ENCODE results near the gene HOXC10.

The HOXC10 gene

DNA sequence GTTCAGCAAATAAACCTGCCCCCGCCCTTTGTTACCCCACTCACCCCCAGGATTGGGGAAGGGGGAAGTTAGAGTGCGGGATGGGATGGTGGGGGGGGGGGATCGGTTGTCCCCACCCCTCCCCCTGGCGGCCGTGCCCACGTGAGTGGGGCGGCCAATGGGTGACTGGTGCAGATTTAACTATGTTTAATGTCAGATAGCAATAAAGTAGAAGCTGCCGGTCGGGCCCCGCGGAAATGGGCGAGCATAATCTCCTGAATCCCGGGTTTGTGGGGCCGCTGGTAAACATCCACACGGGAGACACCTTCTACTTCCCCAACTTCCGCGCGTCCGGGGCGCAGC is 30.3 kb upstream of the HOXC10 start, which contains the start of gene HOXC12:
Gene HOXC12, plus strand, starts transcription at position 210 of the 342 bp plus-strand sequence. Its CDS starts 27 bp downstream, at position 237.
- Histone ChIP-seq H3K27ac (no peak within 1 kb of the TSS), H4K20me1 (peaks cover 0 to 95% (median 84%) of the 10 kb centered on the region in 11 experiments; a peak in 17 of 22 replicates), H3K9ac (no peak within 1 kb of the TSS), H3K4me1 (peaks cover 0 to 9% (median 7%) of the 10 kb centered on the region in 10 experiments; a peak in 8 of 20 replicates), H3K36me3 (no peaks in the 10 kb centered on the region), H3K27me3 (peaks cover 100% of the 10 kb centered on the region in 11 experiments), H3K4me3 (peak within 1 kb of the TSS in 1 of 10 experiments; percentile 11; a peak in 1 of 20 replicates), H3K9me3 (replicated peaks in 1 of 11) (peaks cover 9 to 68% (median 21%) of the 10 kb centered on the region in 11 experiments; a peak in 19 of 22 replicates), H3K4me2 (no peak within 1 kb of the TSS)
- no peak for TF ChIP-seq Cebpa-rat (IDR thresholded peaks at IDR 0.05)

DNA sequence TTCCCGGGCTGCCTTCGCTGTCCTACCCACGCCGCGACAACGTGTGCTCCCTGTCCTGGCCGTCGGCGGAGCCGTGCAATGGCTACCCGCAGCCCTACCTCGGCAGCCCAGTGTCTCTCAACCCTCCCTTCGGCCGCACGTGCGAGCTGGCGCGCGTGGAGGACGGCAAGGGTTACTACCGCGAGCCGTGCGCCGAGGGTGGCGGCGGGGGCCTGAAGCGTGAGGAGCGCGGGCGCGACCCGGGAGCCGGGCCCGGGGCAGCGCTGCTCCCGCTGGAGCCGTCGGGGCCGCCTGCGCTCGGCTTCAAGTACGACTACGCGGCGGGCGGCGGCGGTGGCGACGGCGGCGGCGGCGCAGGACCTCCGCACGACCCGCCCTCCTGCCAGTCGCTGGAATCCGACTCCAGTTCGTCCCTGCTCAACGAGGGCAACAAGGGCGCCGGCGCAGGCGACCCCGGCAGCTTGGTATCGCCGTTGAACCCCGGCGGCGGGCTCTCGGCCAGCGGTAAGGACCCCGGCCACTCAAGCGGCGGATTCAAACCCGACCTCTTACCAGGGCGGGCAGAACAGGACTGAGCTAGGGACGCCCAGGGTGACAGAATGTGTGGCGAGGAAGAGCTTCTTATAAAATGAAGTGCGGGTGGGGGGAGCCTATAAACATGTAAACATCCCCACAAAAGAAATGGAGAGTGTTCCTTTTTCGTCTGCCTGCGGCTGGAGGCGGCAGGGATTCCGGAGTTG is 29.7 kb upstream of the HOXC10 start:
- Histone ChIP-seq H3K9ac (no peak overlapping the region), H3K36me3 (no peaks in the 10 kb centered on the region), H3K27ac (no peak overlapping the region), H4K20me1 (peaks cover 0 to 95% (median 81%) of the 10 kb centered on the region in 11 experiments; a peak in 17 of 22 replicates), H3K27me3 (peaks cover 100% of the 10 kb centered on the region in 11 experiments), H3K4me3 (peak overlapping the region in 1 of 10 experiments; percentile 11; a peak in 1 of 20 replicates), H3K4me1 (peaks cover 0 to 9% (median 7%) of the 10 kb centered on the region in 10 experiments; a peak in 8 of 20 replicates), H3K4me2 (no peak overlapping the region), H3K9me3 (replicated peaks in 1 of 11) (peaks cover 9 to 68% (median 23%) of the 10 kb centered on the region in 11 experiments; a peak in 19 of 22 replicates)
- TF ChIP-seq Cebpa-rat (IDR thresholded peaks at IDR 0.05): no peak

DNA sequence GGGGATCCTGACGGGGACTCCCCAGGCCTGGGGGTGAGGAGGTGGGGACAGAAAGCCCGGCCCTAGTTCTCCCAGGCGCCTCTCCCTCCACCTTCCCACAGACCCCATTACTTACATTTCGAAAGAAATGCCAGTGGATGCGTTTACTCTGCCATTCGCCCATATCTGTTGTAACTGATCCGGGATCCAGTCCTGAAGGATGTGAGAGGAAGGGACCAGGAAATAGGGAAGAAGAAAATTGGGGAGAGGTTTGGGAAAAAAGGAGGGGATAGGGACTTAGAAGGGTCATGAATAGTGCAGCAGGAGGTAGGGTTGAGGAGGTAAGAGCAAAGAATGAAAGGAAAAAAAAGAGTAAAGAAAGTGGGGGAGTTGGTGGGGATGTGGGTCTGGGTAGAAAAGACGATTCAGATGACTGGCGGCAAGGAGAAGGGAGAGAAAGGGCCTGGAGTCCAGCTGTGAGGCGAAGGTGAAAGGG is 29.1 kb upstream of the HOXC10 start:
- H3K4me3 ChIP-seq: no peak overlapping the region
- peaks cover 0 to 9% (median 7%) of the 10 kb centered on the region in 10 experiments; a peak in 8 of 20 replicates for H3K4me1 ChIP-seq
- H3K27ac ChIP-seq: no peak overlapping the region
- H4K20me1 ChIP-seq: peaks cover 0 to 94% (median 75%) of the 10 kb centered on the region in 11 experiments; a peak in 17 of 22 replicates
- no peak for TF ChIP-seq Cebpa-rat (IDR thresholded peaks at IDR 0.05)
- no peaks in the 10 kb centered on the region for H3K36me3 ChIP-seq
- peaks cover 100% of the 10 kb centered on the region in 11 experiments for H3K27me3 ChIP-seq
- H3K9ac ChIP-seq: no peak overlapping the region
- peaks cover 9 to 68% (median 27%) of the 10 kb centered on the region in 11 experiments; a peak in 19 of 22 replicates for H3K9me3 ChIP-seq (replicated peaks in 1 of 11)
- H3K4me2 ChIP-seq: no peak overlapping the region

DNA sequence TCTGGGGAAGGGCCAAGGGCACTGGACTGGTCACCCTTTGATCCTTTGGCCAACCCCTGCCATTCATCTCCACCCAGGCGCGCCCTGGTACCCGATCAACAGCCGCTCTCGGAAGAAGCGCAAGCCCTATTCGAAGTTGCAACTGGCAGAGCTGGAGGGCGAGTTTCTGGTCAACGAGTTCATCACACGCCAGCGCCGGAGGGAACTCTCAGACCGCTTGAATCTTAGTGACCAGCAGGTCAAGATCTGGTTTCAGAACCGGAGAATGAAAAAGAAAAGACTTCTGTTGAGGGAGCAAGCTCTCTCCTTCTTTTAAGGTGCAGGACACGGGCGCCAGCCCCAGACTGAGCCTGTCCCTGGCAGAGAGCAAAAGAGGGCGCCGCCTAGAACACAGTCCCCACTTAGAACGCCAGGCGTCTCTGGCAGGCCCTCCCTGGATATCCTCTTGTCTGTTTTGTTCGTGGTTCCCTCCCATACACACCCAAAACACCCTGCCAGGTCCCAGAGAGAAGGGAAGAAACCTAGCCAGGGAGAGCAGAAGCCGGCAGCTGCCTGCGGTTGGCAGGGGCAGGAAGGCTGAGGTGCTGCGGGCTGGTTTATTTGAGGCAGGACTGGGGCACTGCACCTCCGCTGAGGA is 28.6 kb upstream of the HOXC10 start:
- H3K9me3 ChIP-seq (replicated peaks in 1 of 11): peaks cover 9 to 71% (median 32%) of the 10 kb centered on the region in 11 experiments; a peak in 19 of 22 replicates
- H3K4me3 ChIP-seq: no peak overlapping the region
- peak overlapping the region in 5 of 11 experiments; percentile 2 to 20 (median 10); a peak in 4 of 22 replicates for H3K4me2 ChIP-seq
- H3K27me3 ChIP-seq: peaks cover 100% of the 10 kb centered on the region in 11 experiments
- no peaks in the 10 kb centered on the region for H3K36me3 ChIP-seq
- peaks cover 0 to 94% (median 75%) of the 10 kb centered on the region in 11 experiments; a peak in 17 of 22 replicates for H4K20me1 ChIP-seq
- H3K4me1 ChIP-seq: peaks cover 0 to 9% (median 7%) of the 10 kb centered on the region in 10 experiments; a peak in 8 of 20 replicates
- no peak overlapping the region for H3K9ac ChIP-seq
- no peak overlapping the region for H3K27ac ChIP-seq
- TF ChIP-seq Cebpa-rat (IDR thresholded peaks at IDR 0.05): no peak

DNA sequence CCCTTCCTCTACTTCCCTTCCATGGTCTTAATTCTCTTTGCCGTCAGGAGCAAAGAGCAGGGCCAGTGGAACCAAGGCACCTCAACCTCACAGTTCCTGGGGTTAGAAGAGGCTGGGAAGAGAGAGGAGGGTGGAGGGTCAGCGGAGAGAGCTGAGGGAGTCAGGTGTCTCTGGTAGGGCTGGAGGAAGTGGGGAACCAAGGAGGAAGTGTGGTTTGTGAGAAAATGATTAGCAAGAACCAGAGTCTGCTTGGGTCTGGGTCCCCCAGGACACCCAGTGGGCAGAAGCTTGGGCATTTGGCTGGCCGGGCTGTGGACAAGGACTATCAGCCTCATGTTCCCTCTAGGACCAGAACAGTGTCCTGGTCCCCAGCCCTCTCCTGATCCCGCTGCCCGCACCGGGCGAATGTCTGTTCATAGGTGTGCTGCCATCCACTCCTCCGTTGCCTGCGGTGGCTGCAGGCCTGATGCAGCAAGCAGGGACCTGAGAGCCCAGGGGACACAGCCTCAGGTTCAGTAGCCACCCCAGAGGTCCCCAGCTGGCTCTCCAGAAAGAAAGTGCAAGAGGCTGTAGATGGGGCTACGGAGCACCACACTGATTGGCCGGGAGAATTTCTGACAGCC is 27.9 kb upstream of the HOXC10 start:
- peaks cover 100% of the 10 kb centered on the region in 11 experiments for H3K27me3 ChIP-seq
- peak overlapping the region in 5 of 11 experiments; percentile 2 to 20 (median 10); a peak in 4 of 22 replicates for H3K4me2 ChIP-seq
- H3K4me1 ChIP-seq: peaks cover 0 to 9% (median 7%) of the 10 kb centered on the region in 10 experiments; a peak in 8 of 20 replicates
- no peak overlapping the region for H3K27ac ChIP-seq
- H3K9ac ChIP-seq: no peak overlapping the region
- no peak overlapping the region for H3K4me3 ChIP-seq
- H3K9me3 ChIP-seq (replicated peaks in 1 of 11): peaks cover 9 to 72% (median 34%) of the 10 kb centered on the region in 11 experiments; a peak in 19 of 22 replicates
- no peaks in the 10 kb centered on the region for H3K36me3 ChIP-seq
- TF ChIP-seq Cebpa-rat (IDR thresholded peaks at IDR 0.05): no peak
- peaks cover 0 to 94% (median 74%) of the 10 kb centered on the region in 11 experiments; a peak in 17 of 22 replicates for H4K20me1 ChIP-seq

DNA sequence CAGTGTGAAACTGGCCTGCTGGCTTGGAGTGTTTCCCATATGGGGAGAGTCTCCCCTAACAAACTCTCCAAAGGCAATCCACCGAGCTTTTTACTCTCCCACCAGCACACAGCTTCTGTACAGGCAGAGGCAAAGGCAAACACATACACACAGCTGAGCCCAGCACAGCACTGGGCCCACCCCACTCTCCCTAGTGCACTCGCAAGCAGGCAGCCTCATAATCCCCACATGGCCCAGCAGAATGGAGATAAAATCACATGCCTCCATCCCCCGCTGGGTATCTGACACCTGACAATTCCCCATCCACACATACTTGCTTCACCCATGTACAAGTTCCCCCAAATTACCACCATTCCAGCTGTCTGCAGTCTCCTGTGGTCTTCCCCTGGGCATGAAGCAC is 26.8 kb upstream of the HOXC10 start:
- no peak overlapping the region for H3K27ac ChIP-seq
- H4K20me1 ChIP-seq: peaks cover 0 to 89% (median 63%) of the 10 kb centered on the region in 11 experiments; a peak in 16 of 22 replicates
- H3K36me3 ChIP-seq: no peaks in the 10 kb centered on the region
- no peak overlapping the region for H3K4me2 ChIP-seq
- H3K9ac ChIP-seq: no peak overlapping the region
- H3K9me3 ChIP-seq (replicated peaks in 1 of 11): peaks cover 9 to 68% (median 37%) of the 10 kb centered on the region in 11 experiments; a peak in 19 of 22 replicates
- H3K27me3 ChIP-seq: peaks cover 100% of the 10 kb centered on the region in 11 experiments
- peaks cover 0 to 9% (median 7%) of the 10 kb centered on the region in 10 experiments; a peak in 8 of 20 replicates for H3K4me1 ChIP-seq
- TF ChIP-seq Cebpa-rat (IDR thresholded peaks at IDR 0.05): no peak
- no peak overlapping the region for H3K4me3 ChIP-seq

DNA sequence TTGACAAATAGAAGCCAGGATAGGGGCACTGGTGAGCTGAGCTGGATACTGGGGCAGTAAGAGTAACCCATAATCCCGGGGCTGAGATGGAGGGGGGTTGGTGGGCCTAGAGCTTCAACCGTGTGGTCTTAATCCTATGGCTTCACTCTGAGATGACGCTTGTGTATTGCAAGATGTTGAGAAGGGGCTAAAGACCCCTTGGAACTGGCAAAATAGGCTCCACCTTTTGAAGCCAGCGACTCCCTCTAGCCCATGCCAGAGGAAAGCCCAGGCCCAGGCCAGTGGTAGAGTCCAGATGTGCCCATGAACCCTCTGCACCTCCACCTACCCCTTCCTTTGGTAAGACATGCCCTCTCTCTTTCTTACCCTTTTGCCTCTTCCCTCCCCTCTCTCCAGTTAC is 25.6 kb upstream of the HOXC10 start:
- no peak for TF ChIP-seq Cebpa-rat (IDR thresholded peaks at IDR 0.05)
- H3K27me3 ChIP-seq: peaks cover 100% of the 10 kb centered on the region in 11 experiments
- H3K4me1 ChIP-seq: peaks cover 0 to 9% (median 7%) of the 10 kb centered on the region in 10 experiments; a peak in 9 of 20 replicates
- no peak overlapping the region for H3K4me2 ChIP-seq
- H3K9ac ChIP-seq: no peak overlapping the region
- H3K4me3 ChIP-seq: no peak overlapping the region
- H3K36me3 ChIP-seq: no peaks in the 10 kb centered on the region
- peaks cover 13 to 69% (median 45%) of the 10 kb centered on the region in 11 experiments; a peak in 20 of 22 replicates for H3K9me3 ChIP-seq (replicated peaks in 1 of 11)
- peaks cover 0 to 90% (median 63%) of the 10 kb centered on the region in 11 experiments; a peak in 16 of 22 replicates for H4K20me1 ChIP-seq
- H3K27ac ChIP-seq: no peak overlapping the region

Measured in BLaER1 treated with 17β-estradiol and CSF1 and Interleukin-3, amounts not matched to agents 10 nM and 100 nM (cell line).